ENCODE results near the gene VSIG10L2. TPM values are rescaled to one million over a fixed set of nuclear protein-coding genes. Genes with fewer than 3 reads are reported as not detected.

Gene VSIG10L2
- total RNA-seq, 2 donors from 2014 or later: not detected

- H3K4me3 ChIP-seq (ENCODE audit: low read length): no peak overlapping the region
- H3K36me3 ChIP-seq (ENCODE audit: control insufficient read depth, insufficient read depth, low read length): no peaks in the 10 kb centered on the region
- H3K27me3 ChIP-seq (ENCODE audit: control insufficient read depth, insufficient read depth, low read length, poor library complexity, severe bottlenecking): no peaks in the 10 kb centered on the region
- H3K27ac Mint-ChIP-seq: no peak overlapping the region
- no peak overlapping the region for H3K27ac ChIP-seq (ENCODE audit: low read depth, low read length)
- no peaks in the 10 kb centered on the region for H3K9me3 ChIP-seq (ENCODE audit: control insufficient read depth, low read length)
- peaks cover 6% of the 10 kb centered on the region for H3K36me3 Mint-ChIP-seq (ENCODE audit: low read depth)
- H3K9me3 Mint-ChIP-seq: no peaks in the 10 kb centered on the region
- TF ChIP-seq, protein P1, sequence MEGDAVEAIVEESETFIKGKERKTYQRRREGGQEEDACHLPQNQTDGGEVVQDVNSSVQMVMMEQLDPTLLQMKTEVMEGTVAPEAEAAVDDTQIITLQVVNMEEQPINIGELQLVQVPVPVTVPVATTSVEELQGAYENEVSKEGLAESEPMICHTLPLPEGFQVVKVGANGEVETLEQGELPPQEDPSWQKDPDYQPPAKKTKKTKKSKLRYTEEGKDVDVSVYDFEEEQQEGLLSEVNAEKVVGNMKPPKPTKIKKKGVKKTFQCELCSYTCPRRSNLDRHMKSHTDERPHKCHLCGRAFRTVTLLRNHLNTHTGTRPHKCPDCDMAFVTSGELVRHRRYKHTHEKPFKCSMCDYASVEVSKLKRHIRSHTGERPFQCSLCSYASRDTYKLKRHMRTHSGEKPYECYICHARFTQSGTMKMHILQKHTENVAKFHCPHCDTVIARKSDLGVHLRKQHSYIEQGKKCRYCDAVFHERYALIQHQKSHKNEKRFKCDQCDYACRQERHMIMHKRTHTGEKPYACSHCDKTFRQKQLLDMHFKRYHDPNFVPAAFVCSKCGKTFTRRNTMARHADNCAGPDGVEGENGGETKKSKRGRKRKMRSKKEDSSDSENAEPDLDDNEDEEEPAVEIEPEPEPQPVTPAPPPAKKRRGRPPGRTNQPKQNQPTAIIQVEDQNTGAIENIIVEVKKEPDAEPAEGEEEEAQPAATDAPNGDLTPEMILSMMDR (conservative IDR thresholded peaks at IDR 0.05): no peak
- no peaks in the 10 kb centered on the region for H3K27me3 Mint-ChIP-seq (ENCODE audit: insufficient read depth)
- peaks cover 4% of the 10 kb centered on the region for H3K4me1 Mint-ChIP-seq
- no peak overlapping the region for H3K4me3 Mint-ChIP-seq
- no peak for DNase-seq
- no peak overlapping the region for H3K9ac ChIP-seq (ENCODE audit: extremely low read depth, low read length, poor library complexity, severe bottlenecking)
- WGBS, 2 experiments (ENCODE audit: insufficient coverage in 1 of 2, insufficient read length in 1 of 2): 91 to 97% methylated on average over 9 to 15 of the region's 15 CpGs
- H3K4me1 ChIP-seq (ENCODE audit: control insufficient read depth, insufficient read depth, low read length): no peaks in the 10 kb centered on the region
These were observed 9.2 kb downstream of the VSIG10L2 start for GRCh38 chr11:125954945-125955640.

GRCh38 chr11:125955856-125956255, 10.0 kb downstream of the VSIG10L2 start:
- H3K9me3 ChIP-seq (ENCODE audit: control insufficient read depth, low read length): no peaks in the 10 kb centered on the region
- H3K4me3 ChIP-seq (ENCODE audit: low read length): no peak overlapping the region
- H3K4me1 ChIP-seq (ENCODE audit: control insufficient read depth, insufficient read depth, low read length): no peaks in the 10 kb centered on the region
- H3K27ac Mint-ChIP-seq: no peak overlapping the region
- TF ChIP-seq, protein P1 (conservative IDR thresholded peaks at IDR 0.05): no peak
- H3K9me3 Mint-ChIP-seq: no peaks in the 10 kb centered on the region
- H3K4me1 Mint-ChIP-seq: peaks cover 5% of the 10 kb centered on the region
- peaks cover 9% of the 10 kb centered on the region for H3K36me3 Mint-ChIP-seq (ENCODE audit: low read depth)
- no peaks in the 10 kb centered on the region for H3K27me3 Mint-ChIP-seq (ENCODE audit: insufficient read depth)
- WGBS, 2 experiments (ENCODE audit: insufficient coverage in 1 of 2, insufficient read length in 1 of 2): 93% methylated on average over 2 of the region's 2 CpGs; no CpG with 5 or more reads in 1 of the 2 experiments
- H3K27me3 ChIP-seq (ENCODE audit: control insufficient read depth, insufficient read depth, low read length, poor library complexity, severe bottlenecking): no peaks in the 10 kb centered on the region
- H3K4me3 Mint-ChIP-seq: no peak overlapping the region
- no peak overlapping the region for H3K9ac ChIP-seq (ENCODE audit: extremely low read depth, low read length, poor library complexity, severe bottlenecking)
- no peak for DNase-seq
- H3K36me3 ChIP-seq (ENCODE audit: control insufficient read depth, insufficient read depth, low read length): no peaks in the 10 kb centered on the region
- no peak overlapping the region for H3K27ac ChIP-seq (ENCODE audit: low read depth, low read length)

GRCh38 chr11:125956391-125957134, 10.7 kb downstream of the VSIG10L2 start:
- WGBS, 2 experiments (ENCODE audit: insufficient coverage in 1 of 2, insufficient read length in 1 of 2): 92 to 96% methylated on average over 16 to 22 of the region's 22 CpGs
- H3K27ac ChIP-seq (ENCODE audit: low read depth, low read length): no peak overlapping the region
- H3K27me3 ChIP-seq (ENCODE audit: control insufficient read depth, insufficient read depth, low read length, poor library complexity, severe bottlenecking): no peaks in the 10 kb centered on the region
- no peaks in the 10 kb centered on the region for H3K36me3 ChIP-seq (ENCODE audit: control insufficient read depth, insufficient read depth, low read length)
- no peaks in the 10 kb centered on the region for H3K9me3 ChIP-seq (ENCODE audit: control insufficient read depth, low read length)
- peaks cover 7% of the 10 kb centered on the region for H3K4me1 Mint-ChIP-seq
- H3K27me3 Mint-ChIP-seq (ENCODE audit: insufficient read depth): no peaks in the 10 kb centered on the region
- no peak overlapping the region for H3K4me3 ChIP-seq (ENCODE audit: low read length)
- H3K4me3 Mint-ChIP-seq: no peak overlapping the region
- H3K36me3 Mint-ChIP-seq (ENCODE audit: low read depth): peaks cover 16% of the 10 kb centered on the region
- no peak overlapping the region for H3K9ac ChIP-seq (ENCODE audit: extremely low read depth, low read length, poor library complexity, severe bottlenecking)
- H3K9me3 Mint-ChIP-seq: no peaks in the 10 kb centered on the region
- H3K4me1 ChIP-seq (ENCODE audit: control insufficient read depth, insufficient read depth, low read length): no peaks in the 10 kb centered on the region
- DNase-seq: no peak
- TF ChIP-seq, protein P1 (conservative IDR thresholded peaks at IDR 0.05): no peak
- H3K27ac Mint-ChIP-seq: peak overlapping the region; percentile 6

All from endodermal cell (in vitro differentiated cells).